ENCODE measurements around the gene COBL. TPM values are rescaled to one million over a fixed set of nuclear protein-coding genes. Genes with fewer than 3 reads are reported as not detected.

Gene COBL
- total and polyA plus RNA-seq, 2 of the 4 experiments (the other 2 are of a cell fraction), result under 0.01 TPM; not detected in 1

DNA sequence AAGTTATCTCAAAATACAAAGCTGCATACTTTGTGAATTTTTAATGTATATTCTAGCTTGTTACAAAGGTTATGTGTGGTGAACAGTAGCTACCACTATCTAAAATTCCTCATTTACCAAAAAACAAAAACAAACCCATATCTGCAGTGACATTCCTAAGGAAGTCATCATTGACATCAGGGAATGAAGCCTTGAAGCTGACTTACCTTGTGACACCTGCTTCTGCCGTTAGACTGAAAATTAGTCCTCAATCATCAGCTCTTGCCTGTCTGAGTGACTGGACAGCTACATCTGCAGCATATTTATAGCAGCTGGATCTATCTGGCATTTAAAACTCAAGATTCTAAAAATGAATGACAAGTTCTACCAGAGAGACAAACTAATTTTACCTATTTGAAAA lies 43.2 kb downstream of the COBL start:
- no peak overlapping the region for H4K8ac ChIP-seq (ENCODE audit: low read depth in 2 of 2, low read length in 2 of 2)
- no peak overlapping the region for H3K9ac ChIP-seq (ENCODE audit: low read depth, low read length)
- ATAC-seq (ENCODE audit: low read depth) (no peak), DNase-seq (no peak)
- no peak overlapping the region for H3K14ac ChIP-seq (replicated peaks; ENCODE audit: low read depth, low read length)
- no peak overlapping the region for H2AFZ ChIP-seq (replicated peaks; ENCODE audit: low read length, poor library complexity)
- BruUV-seq (replicated peaks), result no TSS peak
- H4K20me1 ChIP-seq (ENCODE audit: insufficient read depth, low read length), result no peaks in the 10 kb centered on the region
- ChIA-PET POLR2A (ENCODE audit: unreplicated experiment) (no interaction called here), CTCF (no interaction called here)
- no peak overlapping the region for H3K56ac ChIP-seq (ENCODE audit: extremely low read depth, insufficient read depth, low read length)
- no peak overlapping the region for H3K4me2 ChIP-seq (ENCODE audit: low read depth, low read length)
- H3K18ac ChIP-seq (ENCODE audit: low read depth, low read length), result no peak overlapping the region
- no peak overlapping the region for H3K23ac ChIP-seq (ENCODE audit: low read depth, low read length)
- no peaks in the 10 kb centered on the region for H3K9me1 ChIP-seq (ENCODE audit: insufficient read depth, low read length)
- no peak overlapping the region for H3K27ac ChIP-seq (ENCODE audit: insufficient read depth, low read length)
- no peak for TF ChIP-seq MXI1 (IDR thresholded peaks at IDR 0.05; ENCODE audit: borderline replicate concordance, low read depth, low read length)
- no peak for TF ChIP-seq RCOR1 (IDR thresholded peaks at IDR 0.05; ENCODE audit: insufficient replicate concordance, low read length)
- TF ChIP-seq NFE2L2 (IDR thresholded peaks at IDR 0.05; ENCODE audit: low read depth, low read length), result no peak
- no peak for TF ChIP-seq FOS (IDR thresholded peaks at IDR 0.05; ENCODE audit: low read depth, low read length)
- TF ChIP-seq, protein P1, sequence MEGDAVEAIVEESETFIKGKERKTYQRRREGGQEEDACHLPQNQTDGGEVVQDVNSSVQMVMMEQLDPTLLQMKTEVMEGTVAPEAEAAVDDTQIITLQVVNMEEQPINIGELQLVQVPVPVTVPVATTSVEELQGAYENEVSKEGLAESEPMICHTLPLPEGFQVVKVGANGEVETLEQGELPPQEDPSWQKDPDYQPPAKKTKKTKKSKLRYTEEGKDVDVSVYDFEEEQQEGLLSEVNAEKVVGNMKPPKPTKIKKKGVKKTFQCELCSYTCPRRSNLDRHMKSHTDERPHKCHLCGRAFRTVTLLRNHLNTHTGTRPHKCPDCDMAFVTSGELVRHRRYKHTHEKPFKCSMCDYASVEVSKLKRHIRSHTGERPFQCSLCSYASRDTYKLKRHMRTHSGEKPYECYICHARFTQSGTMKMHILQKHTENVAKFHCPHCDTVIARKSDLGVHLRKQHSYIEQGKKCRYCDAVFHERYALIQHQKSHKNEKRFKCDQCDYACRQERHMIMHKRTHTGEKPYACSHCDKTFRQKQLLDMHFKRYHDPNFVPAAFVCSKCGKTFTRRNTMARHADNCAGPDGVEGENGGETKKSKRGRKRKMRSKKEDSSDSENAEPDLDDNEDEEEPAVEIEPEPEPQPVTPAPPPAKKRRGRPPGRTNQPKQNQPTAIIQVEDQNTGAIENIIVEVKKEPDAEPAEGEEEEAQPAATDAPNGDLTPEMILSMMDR (conservative IDR thresholded peaks at IDR 0.05; ENCODE audit: low read depth, low read length), result no peak
- TF ChIP-seq CEBPB (IDR thresholded peaks at IDR 0.05; ENCODE audit: low read depth, low read length), result no peak
- no peak for TF ChIP-seq BHLHE40 (IDR thresholded peaks at IDR 0.05; ENCODE audit: low read depth, low read length)
- no peak for TF ChIP-seq POLR2A (IDR thresholded peaks at IDR 0.05; ENCODE audit: low read depth, low read length)
- TF ChIP-seq SMC3 (IDR thresholded peaks at IDR 0.05; ENCODE audit: low read depth, low read length), result no peak
- no peak for TF ChIP-seq RAD21 (IDR thresholded peaks at IDR 0.05; ENCODE audit: low read length)
- TF ChIP-seq MAZ (IDR thresholded peaks at IDR 0.05; ENCODE audit: borderline replicate concordance, low read depth, low read length), result no peak
- no peak for TF ChIP-seq MAFK (IDR thresholded peaks at IDR 0.05; ENCODE audit: low read depth, low read length)
- intact Hi-C loops (cut with micrococcal nuclease) (no loop called here), dilution Hi-C loops (cut with HindIII; ENCODE audit: low sequenced_read_pairs, unreplicated experiment) (no loop called here), in situ Hi-C loops (cut with MboI; ENCODE audit: low sequenced_read_pairs) (no loop called here)
- no peaks in the 10 kb centered on the region for H3K79me1 ChIP-seq (ENCODE audit: low read depth in 1 of 2, low read length in 2 of 2)
- H3K4me1 ChIP-seq (ENCODE audit: control insufficient read depth, insufficient read depth, low read length), result no peaks in the 10 kb centered on the region
- 86% methylated on average over 1 of the region's 1 CpG; no CpG with 5 or more reads in 1 of the 2 experiments for WGBS, 2 experiments (ENCODE audit: extremely low coverage in 2 of 2, insufficient read length in 1 of 2)
- no peak overlapping the region for H3K4me3 ChIP-seq (ENCODE audit: insufficient read depth, low read depth, low read length)
- H2BK20ac ChIP-seq (ENCODE audit: low read depth, low read length), result no peak overlapping the region
- H4K5ac ChIP-seq (ENCODE audit: low read depth, low read length), result no peak overlapping the region
- no peaks in the 10 kb centered on the region for H3K36me3 ChIP-seq (ENCODE audit: control insufficient read depth, insufficient read depth, low read length)
- H3K9me3 ChIP-seq (ENCODE audit: control insufficient read depth, insufficient read depth, low read length), result no peaks in the 10 kb centered on the region
- no peak overlapping the region for H3K4ac ChIP-seq (ENCODE audit: low read depth, low read length)
- no peak overlapping the region for H2BK120ac ChIP-seq (ENCODE audit: low read depth, low read length)
- H4K91ac ChIP-seq (ENCODE audit: insufficient read depth, low read depth, low read length), result no peak overlapping the region
- no peak overlapping the region for H2BK15ac ChIP-seq (ENCODE audit: low read depth, low read length)
- H2AK5ac ChIP-seq (ENCODE audit: low read depth, low read length), result no peak overlapping the region
- no peaks in the 10 kb centered on the region for H3K27me3 ChIP-seq (ENCODE audit: control insufficient read depth, insufficient read depth, low read length)
- no peak overlapping the region for H2AK9ac ChIP-seq (replicated peaks; ENCODE audit: low read depth, low read length, poor library complexity)
- H2BK5ac ChIP-seq (ENCODE audit: low read depth, low read length, poor library complexity, severe bottlenecking), result no peak overlapping the region

Measured in IMR-90 (cell line).